ENCODE data around the gene DHRS7. TPM values are rescaled to one million over a fixed set of nuclear protein-coding genes. Genes with fewer than 3 reads are reported as not detected.
A peak's percentile ranks its signal among the peaks of the same experiment; 100 is the strongest.

Gene DHRS7
- total and polyA plus RNA-seq, 10 of the 15 experiments (the other 5 are each of a cell fraction or from before 2014, with no cell fraction given), result 55.0 to 99.8 (median 62.2) TPM

DNA sequence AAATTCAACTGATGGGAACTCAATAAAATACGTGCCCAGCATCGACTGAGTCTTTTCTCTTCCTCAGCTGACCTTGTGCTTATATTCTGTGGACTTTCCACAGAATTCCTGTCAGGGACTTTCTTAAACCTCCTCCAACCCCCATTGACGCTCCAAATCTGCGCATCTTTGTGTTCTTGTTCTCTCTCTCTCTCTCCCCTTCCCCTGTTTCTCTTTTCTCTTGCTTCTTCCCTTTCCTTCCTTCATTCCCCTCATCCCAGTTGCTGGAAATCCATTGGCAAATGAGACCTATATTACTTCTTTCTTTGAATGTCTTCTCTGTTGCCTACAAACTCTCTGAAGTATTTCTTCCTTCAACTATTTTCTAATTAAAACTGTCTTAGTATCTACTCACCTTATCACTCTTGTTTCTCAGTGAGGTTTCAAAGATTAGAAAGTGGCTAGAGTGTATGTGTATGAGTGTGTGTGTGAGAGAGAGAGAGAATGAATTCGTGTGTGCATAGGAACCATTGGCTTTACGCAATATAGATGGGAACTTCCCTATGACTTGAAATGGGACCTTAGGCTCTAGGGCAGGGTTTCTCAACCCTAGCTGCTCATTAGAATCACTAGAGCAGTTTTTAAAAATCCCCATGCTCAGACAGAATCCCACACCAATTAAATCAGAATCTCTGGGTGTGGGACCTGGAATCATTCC, 41.8 kb upstream of the DHRS7 start:
- Histone ChIP-seq H3K9ac (ENCODE audit: control insufficient read depth, insufficient read depth, low read length) (peak overlapping the region; percentile 49), H3K36me3 (ENCODE audit: control insufficient read depth in 2 of 2, insufficient read depth in 2 of 2, low read length in 1 of 2) (no peaks in the 10 kb centered on the region), H3K27me3 (replicated peaks in 1 of 2; ENCODE audit: control insufficient read depth in 2 of 2, insufficient read depth in 2 of 2, low read length in 1 of 2) (no peaks in the 10 kb centered on the region), H3K9me3 (replicated peaks; ENCODE audit: control insufficient read depth, insufficient read depth, low read length) (no peaks in the 10 kb centered on the region; the same call in 1 of the 3 replicates), H3K79me2 (ENCODE audit: control insufficient read depth, insufficient read depth, low read length) (no peaks in the 10 kb centered on the region; the same call in 1 of the 2 replicates), H2AFZ (ENCODE audit: control insufficient read depth, low read depth, low read length) (peak overlapping the region; percentile 54), H3K4me1 (ENCODE audit: control insufficient read depth, insufficient read depth, low read length) (peaks cover 49% of the 10 kb centered on the region), H3K4me2 (ENCODE audit: control insufficient read depth, insufficient read depth) (peak overlapping the region; percentile 80), H3K4me3 (peak overlapping the region; percentile 26; the same call in 1 of the 2 replicates), H3K27ac (ENCODE audit: control insufficient read depth, insufficient read depth) (peak overlapping the region; percentile 91), H4K20me1 (ENCODE audit: control insufficient read depth, insufficient read depth) (no peaks in the 10 kb centered on the region)
- ChIA-PET SMC1A (ENCODE audit: uncharacterized antibody, unreplicated experiment) (interaction anchor here (0.5 to 17.6 kb wide), 10 partner anchors 8 to 122 kb away, joined by 3 to 303 read pairs (median 17); partner anchors contain the start of gene PPM1A), POLR2A (interaction anchor here (1.0 to 19.5 kb wide), 7 partner anchors 11 to 123 kb away, joined by 3 to 251 read pairs (median 5); partner anchors contain the start of gene PPM1A), RAD21 (ENCODE audit: unreplicated experiment) (interaction anchor here (1.5 to 15.8 kb wide), 7 partner anchors 8 to 44 kb away, joined by 3 to 446 read pairs (median 30); partner anchors contain the start of gene PPM1A), CTCF (interaction anchor here (0.6 to 5.5 kb wide), 13 partner anchors 9 to 122 kb away, joined by 3 to 42 read pairs (median 6); partner anchors contain the start of gene PPM1A)
- ATAC-seq (peak; percentile 68), FAIRE-seq (peak; percentile 23), DNase-seq (ENCODE audit: low read depth, low spot score) (peak; percentile 78)
- BruUV-seq (replicated peaks), result no TSS peak
- in situ Hi-C loops (cut with MboI) (no loop called here), intact Hi-C loops (cut with micrococcal nuclease; ENCODE audit: unreplicated experiment) (loop anchor here (2.0 to 5.0 kb wide), 2 partner anchors 14 to 115 kb away; partner anchors contain the start of gene PCNX4)
- 2% methylated on average over 6 of the region's 6 CpGs for WGBS (ENCODE audit: insufficient coverage, insufficient replicate concordance, low lambda C conversion rate, missing lambda C conversion rate)
- TF ChIP-seq RAD21 (IDR thresholded peaks at IDR 0.05; ENCODE audit: insufficient read depth, low read depth, low read length) (no peak), RCOR1 (conservative IDR thresholded peaks at IDR 0.05; ENCODE audit: low read depth, low read length) (no peak), PAX5 (IDR thresholded peaks at IDR 0.05; ENCODE audit: borderline replicate concordance, low read depth, low read length) (peak; percentile 53; the same call in 1 of the 2 replicates), EP300 (IDR thresholded peaks at IDR 0.05; ENCODE audit: borderline replicate concordance in 1 of 2, control insufficient read depth in 1 of 2, low read depth in 2 of 2, low read length in 2 of 2) (peak; percentile 75 to 87; a peak in 3 of 4 replicates), ZBTB33 (IDR thresholded peaks at IDR 0.05) (no peak), GATAD2B (conservative IDR thresholded peaks at IDR 0.05; ENCODE audit: low read depth) (no peak; the same call in 1 of the 2 replicates), KAT2A (conservative IDR thresholded peaks at IDR 0.05; ENCODE audit: control insufficient read depth, low read depth, low read length) (no peak), ZNF207 (IDR thresholded peaks at IDR 0.05; ENCODE audit: borderline replicate concordance) (no peak), FOS (IDR thresholded peaks at IDR 0.05; ENCODE audit: borderline replicate concordance, extremely low read depth, insufficient read length) (no peak), EGR1 (IDR thresholded peaks at IDR 0.05; ENCODE audit: borderline replicate concordance in 1 of 2, low read depth in 2 of 2, low read length in 2 of 2) (no peak), TARDBP (IDR thresholded peaks at IDR 0.05; ENCODE audit: borderline replicate concordance) (no peak), IRF5 (IDR thresholded peaks at IDR 0.05; ENCODE audit: borderline replicate concordance) (no peak)
- TF ChIP-seq, protein P1, sequence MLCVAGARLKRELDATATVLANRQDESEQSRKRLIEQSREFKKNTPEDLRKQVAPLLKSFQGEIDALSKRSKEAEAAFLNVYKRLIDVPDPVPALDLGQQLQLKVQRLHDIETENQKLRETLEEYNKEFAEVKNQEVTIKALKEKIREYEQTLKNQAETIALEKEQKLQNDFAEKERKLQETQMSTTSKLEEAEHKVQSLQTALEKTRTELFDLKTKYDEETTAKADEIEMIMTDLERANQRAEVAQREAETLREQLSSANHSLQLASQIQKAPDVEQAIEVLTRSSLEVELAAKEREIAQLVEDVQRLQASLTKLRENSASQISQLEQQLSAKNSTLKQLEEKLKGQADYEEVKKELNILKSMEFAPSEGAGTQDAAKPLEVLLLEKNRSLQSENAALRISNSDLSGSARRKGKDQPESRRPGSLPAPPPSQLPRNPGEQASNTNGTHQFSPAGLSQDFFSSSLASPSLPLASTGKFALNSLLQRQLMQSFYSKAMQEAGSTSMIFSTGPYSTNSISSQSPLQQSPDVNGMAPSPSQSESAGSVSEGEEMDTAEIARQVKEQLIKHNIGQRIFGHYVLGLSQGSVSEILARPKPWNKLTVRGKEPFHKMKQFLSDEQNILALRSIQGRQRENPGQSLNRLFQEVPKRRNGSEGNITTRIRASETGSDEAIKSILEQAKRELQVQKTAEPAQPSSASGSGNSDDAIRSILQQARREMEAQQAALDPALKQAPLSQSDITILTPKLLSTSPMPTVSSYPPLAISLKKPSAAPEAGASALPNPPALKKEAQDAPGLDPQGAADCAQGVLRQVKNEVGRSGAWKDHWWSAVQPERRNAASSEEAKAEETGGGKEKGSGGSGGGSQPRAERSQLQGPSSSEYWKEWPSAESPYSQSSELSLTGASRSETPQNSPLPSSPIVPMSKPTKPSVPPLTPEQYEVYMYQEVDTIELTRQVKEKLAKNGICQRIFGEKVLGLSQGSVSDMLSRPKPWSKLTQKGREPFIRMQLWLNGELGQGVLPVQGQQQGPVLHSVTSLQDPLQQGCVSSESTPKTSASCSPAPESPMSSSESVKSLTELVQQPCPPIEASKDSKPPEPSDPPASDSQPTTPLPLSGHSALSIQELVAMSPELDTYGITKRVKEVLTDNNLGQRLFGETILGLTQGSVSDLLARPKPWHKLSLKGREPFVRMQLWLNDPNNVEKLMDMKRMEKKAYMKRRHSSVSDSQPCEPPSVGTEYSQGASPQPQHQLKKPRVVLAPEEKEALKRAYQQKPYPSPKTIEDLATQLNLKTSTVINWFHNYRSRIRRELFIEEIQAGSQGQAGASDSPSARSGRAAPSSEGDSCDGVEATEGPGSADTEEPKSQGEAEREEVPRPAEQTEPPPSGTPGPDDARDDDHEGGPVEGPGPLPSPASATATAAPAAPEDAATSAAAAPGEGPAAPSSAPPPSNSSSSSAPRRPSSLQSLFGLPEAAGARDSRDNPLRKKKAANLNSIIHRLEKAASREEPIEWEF (IDR thresholded peaks at IDR 0.05; ENCODE audit: insufficient replicate concordance, low read depth, low read length), result peak; percentile 96

All from GM12878 (cell line).